Measurements from ENCODE around the gene ADSL. TPM values are rescaled to one million over a fixed set of nuclear protein-coding genes. Genes with fewer than 3 reads are reported as not detected.
A peak's percentile ranks its signal among the peaks of the same experiment; 100 is the strongest.

ADSL gene
- total RNA-seq, 1 donor = 151 TPM

- DNase-seq (ENCODE audit: low read depth in 2 of 3, low spot score in 2 of 3) = no peak
Observed at GRCh38 chr22:40433416-40434090, 87.3 kb downstream of the ADSL start.

- no peak for DNase-seq (ENCODE audit: low read depth in 2 of 3, low spot score in 2 of 3)
Observed at GRCh38 chr22:40434106-40434505, 87.8 kb downstream of the ADSL start.

DNA sequence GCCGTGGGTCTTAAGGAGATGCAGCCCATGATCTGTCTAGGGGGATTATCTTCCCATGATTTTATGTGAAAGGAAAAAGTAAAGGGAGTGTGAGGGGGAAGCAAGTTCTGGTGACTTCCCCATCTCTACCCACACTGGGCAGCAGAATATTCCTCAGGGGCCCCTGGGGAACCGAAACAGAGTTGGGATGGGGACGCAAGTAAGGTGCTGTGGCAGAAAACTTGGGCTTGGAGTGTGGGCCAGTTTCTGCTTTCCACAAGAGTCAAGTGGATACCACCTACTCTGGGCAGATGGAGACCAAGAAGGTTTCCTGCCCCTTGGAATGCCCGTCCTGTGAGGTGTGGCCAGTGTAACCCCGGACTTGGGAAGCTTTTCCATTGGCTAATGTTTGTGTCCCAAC lies 88.4 kb downstream of the ADSL start:
- DNase-seq (ENCODE audit: low read depth in 2 of 3, low spot score in 2 of 3) = no peak

DNA sequence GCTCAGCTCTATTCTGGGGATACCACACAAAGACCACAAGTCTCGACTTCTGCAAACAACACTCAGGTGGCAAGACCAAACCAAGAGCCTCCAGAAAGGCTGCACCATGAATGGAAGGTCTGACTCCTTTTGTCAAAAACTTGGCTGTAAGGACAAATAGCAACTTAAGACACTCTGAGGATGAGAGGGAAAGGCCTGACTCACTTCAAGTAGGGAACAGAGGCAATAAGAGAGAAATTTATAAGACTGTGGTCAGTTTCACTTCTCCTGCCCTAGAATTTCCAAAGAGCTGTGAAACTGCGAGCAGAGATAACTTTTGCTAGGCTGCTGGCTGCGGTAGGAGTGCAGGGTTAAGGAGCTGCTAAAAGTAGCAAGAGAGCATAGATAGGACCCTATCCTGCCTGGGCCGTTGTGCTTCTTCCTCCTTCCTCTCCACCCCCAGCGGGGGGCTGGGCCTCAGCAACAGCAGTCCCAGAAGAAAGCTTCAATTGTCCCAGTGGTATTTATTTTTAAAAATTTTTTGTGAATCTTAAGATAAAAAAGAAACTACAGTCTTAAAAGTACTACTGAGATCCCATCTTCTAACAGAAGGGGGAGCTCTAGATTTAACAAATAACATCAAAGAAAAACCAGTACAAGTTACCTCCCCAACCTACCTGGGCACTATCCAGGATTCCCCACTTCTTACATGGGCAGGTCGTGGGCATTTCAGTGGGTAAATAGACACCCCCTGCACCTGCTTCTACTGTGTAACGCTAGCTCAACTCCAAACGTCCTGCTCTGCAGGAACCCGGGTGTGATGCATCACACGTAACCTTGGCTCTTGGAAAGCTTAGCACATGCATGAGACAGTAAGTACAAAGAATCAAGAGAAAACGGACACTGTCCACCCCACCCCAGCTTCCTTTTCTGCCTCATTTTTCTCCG lies 90.5 kb downstream of the ADSL start:
- DNase-seq (ENCODE audit: low read depth in 2 of 3, low spot score in 2 of 3) = peak; percentile 44 to 81 (median 62)

Other genes with a start within 250 kb of the ADSL start
- gene TNRC6B, start 168.6 kb upstream of the ADSL start, total RNA-seq = 105 TPM
- gene SGSM3, start 24.1 kb downstream of the ADSL start, total RNA-seq = 52.8 TPM

Measured in hematopoietic multipotent progenitor cell (in vitro differentiated cells).